Right renal cortex interstitium (tissue), 3 donors: ENCODE results near the gene PURB. TPM values are rescaled to one million over a fixed set of nuclear protein-coding genes. Genes with fewer than 3 reads are reported as not detected.
A peak's percentile ranks its signal among the peaks of the same experiment; 100 is the strongest.
"Not testable (repeated sequence)": the region's sequence is repeated elsewhere in the genome, so short reads cannot be mapped to it uniquely, and the experiment has no call there.

Source experiments
- DNase-seq, 3 donors: peaks; one replicate each; pipeline ENCODE4 v3.0.0-alpha.2; 2013; ENCODE audit warnings: low read depth in 3 of 3, low spot score in 2 of 3
- polyA plus RNA-seq, 3 donors: library from polyadenylated mRNA; unstranded; fragments of 120-200 nt; gene quantifications; one replicate each; pipeline ENCODE4 v1.2.1, GENCODE V29; 2013; ENCODE audit not compliant: insufficient read length in 3 of 3

Gene PURB
- polyA plus RNA-seq, 3 donors = 31.0 to 32.2 (median 32.0) TPM

DNA sequence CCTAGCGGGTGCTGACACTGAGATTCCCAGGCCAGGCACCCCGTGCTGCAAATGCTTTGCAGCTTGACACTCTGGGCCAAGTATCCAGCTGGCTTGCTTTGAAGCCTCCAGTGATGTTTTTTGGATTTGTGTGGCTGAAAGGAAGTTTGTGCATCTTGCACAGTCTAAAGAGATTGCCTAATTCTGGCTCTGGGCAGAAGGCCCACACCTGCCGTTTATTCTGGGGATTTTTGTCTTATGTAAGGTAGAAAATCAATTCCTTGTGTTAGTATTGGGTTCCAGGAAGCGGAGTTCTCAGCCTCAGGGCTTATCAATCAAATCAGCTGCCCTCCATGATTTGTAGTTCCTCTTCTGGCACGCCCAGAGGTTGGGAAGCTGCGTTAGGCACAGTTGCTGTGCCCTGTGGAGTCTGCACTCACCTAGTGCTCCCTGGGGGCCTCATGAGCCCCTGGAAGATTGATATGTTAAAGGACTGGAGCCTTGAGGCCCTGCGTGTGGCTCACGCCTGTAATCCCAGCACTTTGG is 8.4 kb upstream of the PURB start:
- DNase-seq = no peak

- DNase-seq = no peak
These were observed 6.5 kb upstream of the PURB start for GRCh38 chr7:44891791-44892190.

DNA sequence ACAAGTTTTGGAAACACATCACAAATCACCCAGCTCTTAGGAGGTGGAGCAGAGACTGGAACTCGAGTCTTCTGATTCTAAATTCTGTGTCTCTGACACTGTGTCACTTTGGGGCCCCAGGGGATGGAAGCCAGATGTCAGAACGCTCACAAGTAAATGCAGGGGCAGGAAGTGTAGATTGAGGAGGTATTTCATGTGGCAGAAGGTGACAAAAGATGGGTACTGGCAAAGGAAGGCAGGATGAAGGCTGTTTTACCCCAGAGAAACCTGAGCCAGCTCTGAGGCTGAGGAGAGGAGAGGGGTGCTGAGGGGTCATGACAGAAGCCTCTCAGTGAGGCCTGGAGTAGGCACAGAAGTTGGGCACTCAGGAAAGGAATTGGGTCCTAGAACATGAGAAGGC is 6.0 kb upstream of the PURB start:
- DNase-seq = no peak

DNA sequence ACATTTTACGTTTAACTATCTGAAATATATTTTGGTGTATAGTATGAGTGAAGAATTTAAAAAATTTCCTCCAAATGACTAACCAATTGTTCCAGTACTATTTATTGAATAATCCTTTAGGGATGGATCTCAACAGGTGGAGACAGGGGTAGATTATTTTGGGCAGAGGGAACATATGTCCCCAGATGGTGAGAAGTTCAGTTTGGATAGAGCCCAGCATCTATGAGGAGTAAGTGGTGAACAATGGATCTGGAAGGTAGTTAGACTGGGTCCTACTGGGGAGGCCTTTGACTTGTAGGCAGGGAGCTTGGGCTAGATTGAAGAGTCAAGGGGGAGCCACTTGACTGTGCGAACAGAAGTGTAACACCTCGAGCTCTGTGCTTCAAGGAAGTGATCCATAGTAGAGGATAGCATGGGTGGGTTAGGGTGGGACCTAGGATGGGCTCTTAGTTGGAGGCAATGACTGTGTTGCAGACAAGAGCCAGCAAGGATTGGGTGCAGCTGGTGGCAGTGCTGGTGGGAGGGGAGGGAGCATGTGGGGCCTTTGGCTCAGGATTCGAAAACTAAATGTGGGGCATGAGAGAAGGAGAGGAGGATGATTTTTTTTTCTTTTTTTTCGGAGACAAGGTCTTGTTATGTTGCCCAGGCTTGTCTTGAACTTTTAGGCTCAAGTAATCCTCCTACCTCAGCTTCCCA is 3.9 kb upstream of the PURB start:
- no peak for DNase-seq

GRCh38 chr7:44887293-44887692 is 2.0 kb upstream of the PURB start:
- no peak for DNase-seq

DNA sequence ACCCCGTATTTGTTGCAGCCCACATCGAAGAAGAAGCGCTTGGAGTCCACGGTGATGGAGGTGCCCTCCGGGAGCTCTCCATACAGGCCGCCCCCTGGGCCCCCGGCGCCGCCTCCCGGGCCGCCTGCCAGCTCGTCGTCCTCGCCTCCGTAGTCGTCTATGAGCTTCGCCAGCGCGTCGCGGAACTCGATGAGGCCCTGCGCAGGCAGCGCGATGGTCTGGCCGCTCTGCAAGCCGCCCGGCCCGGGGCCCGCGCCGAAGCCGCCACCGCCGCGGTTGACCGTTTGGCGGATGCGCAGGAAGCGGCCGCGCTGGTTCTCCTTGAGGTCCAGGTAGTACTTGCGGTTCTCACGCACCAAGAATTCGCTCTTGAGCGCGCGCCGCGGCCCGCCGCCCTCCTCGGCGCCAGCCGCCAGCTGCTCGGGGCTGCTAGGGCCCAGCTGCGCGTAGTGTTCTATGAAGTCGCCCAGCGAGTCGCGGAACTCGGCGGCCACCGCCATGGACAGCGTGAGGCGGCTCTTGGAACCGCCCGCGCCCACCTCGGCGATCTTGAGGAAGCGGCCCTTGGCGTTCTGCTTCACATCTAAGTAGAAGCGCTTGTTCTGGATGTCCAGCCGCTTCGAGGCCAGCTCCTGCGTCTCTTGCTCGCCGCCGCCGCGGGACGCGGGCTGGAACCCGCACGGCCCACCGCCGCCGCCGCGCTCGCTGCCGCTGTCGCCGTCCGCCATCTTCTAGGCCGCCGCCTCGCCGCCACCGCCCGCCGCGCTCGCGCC is 523 bp downstream of the PURB start:
- peak in 1 of 3 donors; percentile 12 for DNase-seq

DNA sequence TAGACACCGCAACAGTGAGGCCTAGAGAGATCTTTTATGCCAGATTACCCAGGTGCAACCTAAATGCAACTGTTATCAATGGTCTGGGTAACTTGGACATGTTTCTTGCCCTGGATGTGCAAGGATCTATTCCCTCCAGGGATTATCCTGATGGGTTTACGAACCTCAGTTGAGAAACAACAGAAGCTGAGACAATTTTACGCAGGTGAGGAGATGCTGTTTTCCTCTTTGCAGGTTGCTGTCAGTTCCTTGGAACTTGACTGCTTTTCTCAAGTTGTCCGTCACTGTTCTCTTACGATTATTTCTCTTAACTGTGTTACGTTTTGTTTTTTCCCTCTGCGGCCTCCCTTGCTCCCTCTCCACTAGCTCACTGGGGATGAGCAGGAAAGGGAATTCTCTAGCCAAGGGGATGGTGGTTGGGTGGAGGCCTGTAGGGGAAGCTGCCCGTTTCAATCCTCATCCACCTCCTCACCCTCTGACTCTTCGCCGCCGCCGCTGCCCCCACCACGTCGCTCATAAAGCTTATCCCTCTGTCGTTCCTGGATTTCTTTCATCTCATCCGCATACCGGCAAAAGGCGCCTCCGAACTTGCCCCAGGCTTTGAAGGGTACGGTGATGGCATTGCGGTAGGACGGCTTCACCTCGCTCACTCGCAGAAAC is 1.2 kb downstream of the PURB start:
- no peak for DNase-seq

- no peak for DNase-seq
These were observed 2.4 kb downstream of the PURB start for GRCh38 chr7:44882899-44883298.

- DNase-seq = no peak
These were observed 3.7 kb downstream of the PURB start for GRCh38 chr7:44881610-44882009.

DNA sequence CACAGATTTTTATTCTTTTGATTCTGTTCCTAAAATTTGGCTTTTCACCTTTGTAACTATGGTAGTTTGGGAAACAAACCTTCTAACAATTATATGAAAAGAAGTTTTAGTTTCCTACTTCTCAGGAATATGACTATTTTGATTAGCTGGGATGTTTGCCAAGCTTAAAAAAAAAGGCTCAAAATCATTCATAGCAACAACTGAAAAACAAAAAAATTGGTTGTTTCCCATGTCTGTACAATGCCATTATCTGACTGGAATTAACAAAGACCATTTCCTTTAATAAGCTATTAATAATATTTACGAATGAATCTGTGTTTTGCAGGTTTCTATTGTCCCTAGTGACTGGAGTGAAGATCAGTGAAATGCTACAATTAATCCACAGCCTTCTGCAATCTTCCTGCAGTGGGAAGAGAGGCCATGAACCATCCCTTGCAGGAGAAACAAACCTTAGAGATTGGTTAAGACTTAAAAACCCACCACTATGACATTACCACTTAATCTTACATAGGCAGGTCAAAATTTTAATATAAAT is 4.2 kb downstream of the PURB start:
- no peak for DNase-seq

- DNase-seq = no peak
These were observed 4.9 kb downstream of the PURB start for GRCh38 chr7:44880317-44881018.

GRCh38 chr7:44876393-44876792 is 8.9 kb downstream of the PURB start:
- no peak for DNase-seq

DNA sequence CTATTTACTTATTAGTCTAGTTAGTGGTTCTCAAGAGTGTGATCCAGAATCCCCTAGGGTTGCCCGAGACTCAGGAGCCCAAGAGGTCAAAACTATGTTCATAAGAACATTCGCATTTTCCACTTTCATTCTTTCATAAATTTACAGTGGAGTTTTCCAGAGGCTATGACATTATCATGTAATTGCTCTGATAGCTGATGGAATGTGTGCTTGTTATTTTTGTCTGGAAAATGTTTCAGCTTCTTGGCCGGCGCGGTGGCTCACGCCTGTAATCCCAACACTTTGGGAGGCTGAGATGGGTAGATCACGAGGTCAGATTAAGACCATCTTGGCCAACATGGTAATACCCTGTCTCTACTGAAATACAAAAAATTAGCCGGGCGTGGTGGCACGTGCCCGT is 10.1 kb downstream of the PURB start:
- DNase-seq = no peak

DNA sequence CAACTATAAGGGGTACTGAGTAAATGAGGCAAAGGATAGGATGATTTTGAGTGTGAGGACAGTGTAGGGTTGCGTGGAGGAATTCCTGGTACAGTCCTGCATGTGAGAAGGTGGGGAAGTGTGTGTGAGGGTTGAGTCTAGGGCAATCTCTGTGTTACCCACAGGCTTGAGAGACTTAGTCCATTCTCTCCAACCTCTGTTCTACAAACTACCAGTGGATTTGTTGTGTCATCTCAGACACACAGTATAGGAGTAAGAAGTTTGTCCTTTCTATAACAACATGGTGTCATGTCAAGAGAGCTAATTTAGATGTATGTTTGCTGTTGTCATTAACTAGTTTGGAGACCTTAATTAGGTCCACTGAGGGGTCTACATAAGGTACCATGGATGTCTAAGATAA is 12.5 kb downstream of the PURB start:
- DNase-seq = no peak

DNA sequence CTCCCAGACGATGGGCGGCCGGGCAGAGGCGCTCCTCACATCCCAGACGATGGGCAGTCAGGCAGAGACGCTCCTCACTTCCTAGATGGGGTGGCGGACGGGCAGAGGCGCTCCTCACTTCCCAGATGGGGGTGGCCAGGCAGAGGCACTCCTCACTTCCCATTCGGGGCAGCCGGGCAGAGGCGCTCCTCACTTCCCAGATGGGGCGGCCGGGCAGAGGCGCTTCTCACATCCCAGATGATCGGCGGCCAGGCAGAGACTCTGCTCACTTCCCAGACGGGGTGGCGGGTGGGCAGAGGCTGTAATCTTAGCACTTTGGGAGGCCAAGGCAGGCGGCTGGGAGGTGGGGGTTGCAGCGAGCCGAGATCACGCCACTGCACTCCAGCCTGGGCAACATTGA is 13.4 kb downstream of the PURB start:
- not testable (repeated sequence) for DNase-seq

- not testable (repeated sequence) for DNase-seq
These were observed 14.6 kb downstream of the PURB start for GRCh38 chr7:44870780-44871179.

- not testable (repeated sequence) for DNase-seq
These were observed 15.0 kb downstream of the PURB start for GRCh38 chr7:44870336-44870735.

DNA sequence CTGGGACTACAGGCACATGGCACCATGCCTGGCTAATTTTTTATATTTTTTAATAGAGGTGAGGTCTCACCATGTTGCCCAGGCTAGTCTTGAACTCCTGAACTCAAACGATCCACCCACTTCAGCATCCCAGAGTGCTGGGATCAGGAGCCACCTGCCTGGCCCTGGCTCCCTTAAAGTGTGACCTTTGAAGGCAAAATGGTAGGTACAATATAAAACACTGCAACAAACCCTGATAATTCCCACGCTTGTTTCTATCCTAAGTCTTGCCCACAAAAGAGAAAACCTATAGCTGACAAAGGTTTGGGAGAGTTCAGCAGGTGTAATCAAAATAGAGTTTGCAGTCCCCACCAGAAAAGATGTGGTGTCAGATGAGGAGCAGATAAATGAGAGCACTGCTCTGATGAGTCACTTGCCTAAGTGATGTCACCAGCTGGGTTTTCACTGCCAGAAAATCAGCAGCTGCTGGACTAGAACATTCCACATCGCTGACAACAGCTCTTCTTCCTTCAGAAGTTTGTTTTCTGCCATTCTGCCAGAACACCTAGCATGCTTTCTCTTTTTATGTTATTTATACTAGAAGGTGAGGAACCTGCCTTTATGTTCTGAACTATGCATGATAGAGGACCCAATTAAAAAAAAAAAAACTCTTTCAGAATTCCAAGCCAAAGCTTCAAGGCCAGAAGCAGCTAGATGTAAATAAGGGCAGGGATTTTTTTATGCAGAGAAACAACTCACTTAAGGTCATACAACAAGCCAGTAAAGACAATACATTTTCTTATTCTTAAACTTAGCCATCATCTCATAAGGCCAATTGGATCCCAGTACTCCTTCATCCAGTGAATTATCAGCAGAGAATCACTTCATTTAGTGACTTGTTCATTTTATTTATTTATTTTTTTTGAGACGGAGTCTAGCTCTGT is 18.0 kb downstream of the PURB start:
- DNase-seq = no peak

- not testable (repeated sequence) for DNase-seq
These were observed 23.4 kb downstream of the PURB start for GRCh38 chr7:44861949-44862348.

- DNase-seq = no peak
These were observed 27.2 kb downstream of the PURB start for GRCh38 chr7:44858161-44858560.
